ENCODE data around the gene TMEM52.

TMEM52 gene

GRCh38 chr1:1926886-1927660, 8.0 kb upstream of the TMEM52 start:
- no peak for DNase-seq (ENCODE audit: low read depth in 3 of 3)

- no peak for DNase-seq (ENCODE audit: low read depth in 3 of 3)
These were observed 7.3 kb upstream of the TMEM52 start for GRCh38 chr1:1926346-1926811.

- DNase-seq (ENCODE audit: low read depth in 3 of 3): no peak
These were observed 6.6 kb upstream of the TMEM52 start for GRCh38 chr1:1925437-1926345.

- no peak for DNase-seq (ENCODE audit: low read depth in 3 of 3)
These were observed 5.8 kb upstream of the TMEM52 start for GRCh38 chr1:1924849-1925248.

GRCh38 chr1:1924386-1924785, 5.3 kb upstream of the TMEM52 start:
- DNase-seq (ENCODE audit: low read depth in 3 of 3): no peak

GRCh38 chr1:1922956-1923833, 4.1 kb upstream of the TMEM52 start:
- DNase-seq (ENCODE audit: low read depth in 3 of 3): no peak

GRCh38 chr1:1922702-1922955, 3.5 kb upstream of the TMEM52 start:
- no peak for DNase-seq (ENCODE audit: low read depth in 3 of 3)

GRCh38 chr1:1921901-1922701, 3.0 kb upstream of the TMEM52 start:
- no peak for DNase-seq (ENCODE audit: low read depth in 3 of 3)

GRCh38 chr1:1921459-1921862, 2.4 kb upstream of the TMEM52 start:
- DNase-seq (ENCODE audit: low read depth in 3 of 3): no peak

GRCh38 chr1:1920608-1921458, 1.8 kb upstream of the TMEM52 start:
- no peak for DNase-seq (ENCODE audit: low read depth in 3 of 3)

GRCh38 chr1:1920057-1920607, 1.1 kb upstream of the TMEM52 start:
- no peak for DNase-seq (ENCODE audit: low read depth in 3 of 3)

- peak; percentile 98 to 100 (median 99) for DNase-seq (ENCODE audit: low read depth in 3 of 3)
These were observed 401 bp upstream of the TMEM52 start for GRCh38 chr1:1919304-1920056.

GRCh38 chr1:1917995-1918900, 831 bp downstream of the TMEM52 start:
- DNase-seq (ENCODE audit: low read depth in 3 of 3): no peak

GRCh38 chr1:1917304-1917976, 1.6 kb downstream of the TMEM52 start:
- DNase-seq (ENCODE audit: low read depth in 3 of 3): no peak

GRCh38 chr1:1916851-1917251, 2.2 kb downstream of the TMEM52 start:
- no peak for DNase-seq (ENCODE audit: low read depth in 3 of 3)

- DNase-seq (ENCODE audit: low read depth in 3 of 3): no peak
These were observed 2.9 kb downstream of the TMEM52 start for GRCh38 chr1:1915911-1916840.

Measured in stimulated activated CD4-positive, alpha-beta T cell treated with anti-CD3 and anti-CD28 coated beads, TNF-alpha, amount 100 ng/mL, for 4 hours (primary cell).